CD4-positive, alpha-beta T cell treated with Interleukin-2 at 100 ng/mL for 4 hours (primary cell): Measurements from ENCODE around the gene LAMB1.
"Not testable (repeated sequence)": the region's sequence is repeated elsewhere in the genome, so short reads cannot be mapped to it uniquely, and the experiment has no call there.

Source experiments
- DNase-seq: peaks from one replicate; pipeline ENCODE4 v3.0.0-alpha.2; 2020; ENCODE audit warnings: low spot score

Gene LAMB1

DNA sequence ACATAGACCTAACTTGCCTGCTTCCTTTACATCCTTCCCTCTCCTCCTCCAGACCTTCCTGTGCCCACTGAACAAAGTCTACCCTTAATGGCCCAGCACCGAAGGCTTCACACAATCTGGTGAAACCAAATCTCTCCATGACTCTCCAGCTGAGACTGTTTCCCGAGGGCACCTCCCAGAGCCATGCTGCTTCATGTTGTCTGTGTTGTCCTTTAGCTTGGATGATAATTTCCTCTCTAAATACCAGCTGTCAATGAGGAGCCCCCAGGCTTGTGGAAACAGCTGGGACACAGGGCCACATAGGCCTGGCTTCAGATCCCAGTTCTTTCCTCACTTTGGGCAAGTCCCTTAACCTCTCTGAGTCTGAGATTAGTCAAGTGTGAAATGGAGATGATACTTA, 57.6 kb downstream of the LAMB1 start:
- no peak for DNase-seq

DNA sequence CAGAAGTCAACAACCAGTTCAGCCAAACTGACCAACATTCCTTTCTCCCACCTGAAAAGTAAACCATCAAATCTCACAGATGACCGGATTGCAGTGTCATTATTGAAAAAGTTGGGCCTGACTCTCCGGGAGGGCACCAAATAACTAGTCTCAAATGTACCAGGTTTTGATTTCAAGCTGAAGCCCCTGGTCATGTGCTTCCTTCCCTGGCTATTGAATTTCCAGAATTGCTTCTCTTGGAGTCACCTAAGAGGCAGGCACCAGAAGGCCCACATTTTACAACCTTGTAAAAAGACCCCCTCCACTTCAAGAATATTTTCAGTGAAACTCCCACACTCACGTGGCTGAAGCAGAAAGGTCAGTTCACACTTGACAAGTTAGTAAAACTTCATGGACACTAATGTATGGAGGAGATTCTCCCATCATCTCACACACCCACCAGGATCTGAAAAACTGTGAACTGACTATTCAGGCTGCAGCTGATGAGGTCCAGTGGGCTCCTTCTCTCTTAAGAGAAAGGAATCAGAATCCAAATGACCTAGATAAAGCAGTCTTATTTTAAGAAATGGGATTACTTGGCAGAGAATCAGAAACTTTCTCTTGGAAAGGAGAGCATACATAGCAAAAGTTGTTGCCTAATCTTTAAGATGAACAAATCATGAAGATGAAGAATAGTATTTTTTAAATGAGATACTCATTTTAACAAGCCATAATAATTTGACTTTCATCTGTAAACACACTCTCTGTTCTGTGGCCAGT, 58.4 kb downstream of the LAMB1 start:
- no peak for DNase-seq

- DNase-seq, result no peak
Measured at GRCh38 chr7:107943018-107943417, 59.9 kb downstream of the LAMB1 start.

DNA sequence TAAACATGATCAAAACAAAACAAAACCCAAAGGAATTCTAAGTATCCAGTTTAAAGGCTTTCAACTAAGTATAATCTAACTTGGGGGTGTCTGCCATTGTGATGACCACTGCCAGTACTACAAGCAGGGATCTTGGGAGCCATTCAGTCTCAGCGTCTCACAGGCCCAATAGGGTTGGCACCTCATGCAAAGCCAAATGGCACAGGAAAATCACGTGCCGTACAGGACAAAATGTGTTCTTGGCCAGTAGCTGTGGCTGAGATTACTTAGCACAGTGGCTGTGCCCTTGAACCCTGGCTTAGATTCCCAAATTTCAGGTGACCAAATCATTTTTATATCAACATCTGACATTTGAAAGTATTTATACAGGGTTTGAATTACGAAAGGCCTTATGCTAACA, 62.0 kb downstream of the LAMB1 start:
- no peak for DNase-seq

GRCh38 chr7:107939573-107940489, 63.1 kb downstream of the LAMB1 start:
- DNase-seq, result no peak

DNA sequence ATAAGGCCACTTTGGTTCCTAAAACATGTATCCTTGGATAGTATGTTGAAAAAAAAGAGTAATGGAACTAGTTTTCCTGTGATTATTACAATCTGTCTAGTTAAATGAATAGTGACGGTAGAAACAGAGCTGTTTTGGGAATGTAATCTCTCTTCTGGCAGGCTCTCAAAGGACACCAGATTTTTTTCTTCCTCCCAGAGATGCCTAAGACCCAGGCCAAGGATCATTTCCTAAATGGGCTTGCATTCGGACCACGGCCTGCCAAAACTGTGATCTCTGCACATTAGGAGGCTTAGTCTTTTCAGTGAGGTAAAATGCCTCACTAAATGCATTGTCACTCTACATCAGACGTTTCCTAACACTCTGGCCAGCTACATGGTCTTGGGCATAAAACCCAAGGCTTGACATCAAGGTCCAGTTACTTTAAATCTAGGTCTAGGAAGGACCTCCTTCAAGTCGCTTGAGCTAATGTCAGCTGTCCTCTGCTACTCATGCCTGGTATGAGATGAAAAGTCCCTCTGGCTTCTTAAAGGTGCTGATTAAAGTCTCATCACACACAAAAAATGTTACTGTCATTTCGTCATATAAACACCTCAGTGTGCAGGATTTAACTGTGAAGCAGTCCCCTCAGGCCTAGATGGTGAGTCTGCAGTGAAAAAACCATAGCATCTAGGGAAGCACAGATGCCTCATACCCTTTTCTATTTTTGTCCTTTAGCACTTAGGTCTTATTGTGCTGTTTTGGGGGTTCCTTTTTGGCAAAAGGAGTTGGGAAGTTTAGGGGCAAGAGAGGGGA, 64.3 kb downstream of the LAMB1 start:
- no peak for DNase-seq

- DNase-seq, result no peak
Measured at GRCh38 chr7:107937531-107937930, 65.4 kb downstream of the LAMB1 start.

- no peak for DNase-seq
Measured at GRCh38 chr7:107936312-107936711, 66.6 kb downstream of the LAMB1 start.

DNA sequence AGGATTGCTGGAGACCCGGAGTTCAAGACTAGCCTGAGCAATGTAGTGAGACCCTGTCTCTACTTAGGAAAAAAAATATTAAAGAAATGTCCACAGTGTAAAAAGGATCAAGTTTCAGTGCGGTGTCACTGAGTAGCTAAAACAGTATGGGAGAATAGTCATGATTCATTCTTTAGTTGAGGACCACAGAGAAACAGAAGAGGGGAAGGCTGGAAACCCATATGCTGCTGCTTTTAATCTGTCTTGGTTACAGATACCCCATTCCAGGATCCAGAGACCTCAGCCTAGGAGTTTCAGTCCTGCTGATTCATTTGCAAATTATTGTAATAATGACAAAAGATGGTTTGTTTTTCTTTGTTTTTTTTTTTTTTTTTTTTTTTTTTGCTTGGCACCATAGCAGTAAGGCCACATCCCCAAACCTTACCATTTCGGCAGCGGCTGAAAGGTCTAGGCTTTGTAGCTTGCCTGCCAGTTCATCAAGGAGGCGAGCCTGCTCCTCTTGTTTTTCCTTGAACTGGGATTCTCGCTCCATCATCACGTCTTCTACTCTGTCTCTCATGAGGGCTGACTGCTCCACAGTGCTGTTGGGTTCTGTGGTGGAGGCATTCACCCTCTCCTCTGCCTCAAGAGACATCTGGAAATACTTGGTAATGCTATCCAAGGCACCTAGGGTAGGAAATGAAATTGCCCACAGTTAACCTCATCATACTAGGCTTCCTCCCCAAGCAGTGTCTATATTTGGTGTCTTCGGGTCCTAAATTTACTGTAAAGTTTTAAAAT, 67.8 kb downstream of the LAMB1 start:
- no peak for DNase-seq

- no peak for DNase-seq
Measured at GRCh38 chr7:107933386-107934013, 69.5 kb downstream of the LAMB1 start.

DNA sequence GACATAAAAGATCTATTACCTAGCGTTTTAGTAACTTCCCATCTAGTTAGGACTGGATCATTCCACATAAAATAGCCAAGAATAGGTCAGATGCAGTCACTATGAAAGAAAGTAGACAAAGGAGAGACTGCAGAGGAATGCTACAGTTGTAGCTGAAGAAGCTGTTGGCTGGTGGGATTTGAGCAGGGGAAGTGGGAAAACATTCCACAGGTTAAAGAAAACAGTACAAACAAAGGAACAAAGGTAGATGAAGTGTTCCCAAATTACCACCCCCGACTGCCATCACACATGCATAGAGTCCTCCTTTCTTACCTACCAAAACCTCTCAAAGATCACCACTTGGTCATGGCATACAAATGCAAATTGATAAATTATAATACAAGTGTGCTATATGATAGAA, 70.2 kb downstream of the LAMB1 start:
- DNase-seq, result no peak

GRCh38 chr7:107931740-107932515, 71.0 kb downstream of the LAMB1 start:
- no peak for DNase-seq

GRCh38 chr7:107926481-107926880, 76.5 kb downstream of the LAMB1 start:
- no peak for DNase-seq

- peak; percentile 4 for DNase-seq
Measured at GRCh38 chr7:107924841-107925504, 78.0 kb downstream of the LAMB1 start.

DNA sequence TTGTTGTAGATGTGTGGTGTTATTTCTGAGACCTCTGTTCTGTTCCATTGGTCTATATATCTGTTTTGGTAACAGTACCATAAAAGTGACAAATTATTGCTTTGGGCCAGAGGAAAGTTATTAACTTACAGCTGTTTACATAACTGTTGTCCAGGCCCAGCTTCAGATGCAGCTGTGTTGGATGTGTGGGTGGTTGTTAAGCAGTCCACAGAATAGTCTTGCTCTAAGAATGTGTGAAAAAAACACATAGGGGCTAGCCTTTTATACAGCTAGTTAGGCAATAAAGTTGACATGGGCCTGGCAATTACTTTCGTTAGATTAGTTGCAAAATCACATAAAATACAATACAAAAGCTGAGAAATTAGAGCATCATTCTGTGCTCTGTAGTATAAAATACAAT, 80.1 kb downstream of the LAMB1 start:
- no peak for DNase-seq

GRCh38 chr7:107921826-107922225, 81.1 kb downstream of the LAMB1 start:
- not testable (repeated sequence) for DNase-seq

GRCh38 chr7:107920048-107920772, 82.8 kb downstream of the LAMB1 start:
- no peak for DNase-seq

GRCh38 chr7:107918948-107919347, 84.0 kb downstream of the LAMB1 start:
- DNase-seq, result no peak
